ENCODE data around the gene MSH4.
"Not testable (repeated sequence)": the region's sequence is repeated elsewhere in the genome, so short reads cannot be mapped to it uniquely, and the experiment has no call there.

MSH4 gene

DNA sequence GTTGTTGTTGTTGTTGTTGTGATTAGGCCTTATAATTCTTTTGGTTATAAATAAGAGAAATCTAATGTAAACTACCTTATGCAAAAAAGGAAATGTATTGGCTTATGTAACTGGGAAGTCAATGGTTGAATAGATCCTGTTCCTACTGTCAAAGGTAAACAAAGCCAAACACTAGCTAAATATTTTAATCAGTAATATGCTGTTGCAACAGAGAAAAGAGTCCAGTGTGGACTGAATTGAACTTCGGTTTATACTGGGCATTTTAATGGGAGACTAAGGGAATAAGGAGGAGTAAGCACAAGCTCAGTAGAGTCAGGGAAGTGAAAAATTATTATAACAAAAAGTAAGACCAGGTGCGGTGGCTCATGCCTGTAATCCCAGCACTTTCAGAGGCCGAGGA, 15.4 kb downstream of the MSH4 start:
- Histone ChIP-seq H3K4me1 (no peaks in the 10 kb centered on the region), H3K27me3 (no peaks in the 10 kb centered on the region), H3K36me3 (no peaks in the 10 kb centered on the region), H3K9me3 (no peaks in the 10 kb centered on the region), H3K4me3 (ENCODE audit: low read depth, low read length) (no peak overlapping the region)
- TF ChIP-seq, protein P1, sequence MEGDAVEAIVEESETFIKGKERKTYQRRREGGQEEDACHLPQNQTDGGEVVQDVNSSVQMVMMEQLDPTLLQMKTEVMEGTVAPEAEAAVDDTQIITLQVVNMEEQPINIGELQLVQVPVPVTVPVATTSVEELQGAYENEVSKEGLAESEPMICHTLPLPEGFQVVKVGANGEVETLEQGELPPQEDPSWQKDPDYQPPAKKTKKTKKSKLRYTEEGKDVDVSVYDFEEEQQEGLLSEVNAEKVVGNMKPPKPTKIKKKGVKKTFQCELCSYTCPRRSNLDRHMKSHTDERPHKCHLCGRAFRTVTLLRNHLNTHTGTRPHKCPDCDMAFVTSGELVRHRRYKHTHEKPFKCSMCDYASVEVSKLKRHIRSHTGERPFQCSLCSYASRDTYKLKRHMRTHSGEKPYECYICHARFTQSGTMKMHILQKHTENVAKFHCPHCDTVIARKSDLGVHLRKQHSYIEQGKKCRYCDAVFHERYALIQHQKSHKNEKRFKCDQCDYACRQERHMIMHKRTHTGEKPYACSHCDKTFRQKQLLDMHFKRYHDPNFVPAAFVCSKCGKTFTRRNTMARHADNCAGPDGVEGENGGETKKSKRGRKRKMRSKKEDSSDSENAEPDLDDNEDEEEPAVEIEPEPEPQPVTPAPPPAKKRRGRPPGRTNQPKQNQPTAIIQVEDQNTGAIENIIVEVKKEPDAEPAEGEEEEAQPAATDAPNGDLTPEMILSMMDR (IDR thresholded peaks at IDR 0.05; ENCODE audit: low read depth, low read length), result no peak
- DNase-seq, result no peak

DNA sequence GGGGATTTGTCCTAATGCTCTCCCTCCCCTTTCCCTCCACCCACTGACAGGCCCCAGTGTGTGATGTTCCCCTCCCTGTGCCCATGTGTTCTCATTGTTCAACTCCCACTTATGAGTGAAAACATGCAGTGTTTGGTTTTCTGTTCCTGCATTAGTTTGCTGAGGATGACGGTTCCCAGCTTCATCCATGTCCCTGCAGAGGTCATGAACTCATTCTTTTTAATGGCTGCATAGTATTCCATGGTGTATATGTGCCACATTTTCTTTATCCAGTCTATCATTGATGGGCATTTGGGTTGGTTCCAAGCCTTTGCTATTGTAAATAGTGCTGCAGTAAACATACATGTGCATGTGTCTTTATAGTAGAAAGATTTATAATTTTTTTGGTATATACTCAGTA, 26.9 kb downstream of the MSH4 start:
- not testable (repeated sequence) for DNase-seq; H3K4me3 ChIP-seq (ENCODE audit: low read depth, low read length); H3K36me3 ChIP-seq; H3K4me1 ChIP-seq; H3K27me3 ChIP-seq; H3K9me3 ChIP-seq

DNA sequence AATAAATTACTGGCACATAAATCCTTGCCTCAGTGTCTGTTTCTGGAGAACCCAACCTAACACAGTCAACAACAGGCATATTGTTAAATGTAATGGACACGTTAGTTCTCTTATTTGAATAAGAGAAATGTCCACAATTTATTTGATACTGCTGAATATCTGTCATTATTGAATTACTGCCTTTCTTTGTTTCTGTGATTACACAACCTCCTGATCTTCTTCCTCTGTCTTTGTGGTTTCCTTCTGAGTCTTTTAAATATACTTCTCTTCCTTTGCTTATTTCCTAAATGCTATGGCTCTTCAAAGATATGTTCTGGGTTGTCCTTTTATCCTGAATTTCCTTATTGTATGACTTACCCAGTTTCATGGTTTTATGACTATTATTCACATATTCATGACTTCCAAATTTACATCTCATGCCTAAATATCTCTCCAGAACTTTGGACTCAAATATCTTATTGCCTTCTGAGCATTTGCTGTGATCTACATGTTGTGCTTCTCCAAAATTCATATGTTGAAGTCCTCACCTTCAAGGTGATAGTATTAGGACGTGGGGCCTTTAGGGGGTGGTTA, 39.9 kb downstream of the MSH4 start:
- H3K4me1 ChIP-seq, result no peaks in the 10 kb centered on the region
- H3K36me3 ChIP-seq, result no peaks in the 10 kb centered on the region
- TF ChIP-seq, protein P1 (IDR thresholded peaks at IDR 0.05; ENCODE audit: low read depth, low read length), result no peak
- DNase-seq, result no peak
- no peaks in the 10 kb centered on the region for H3K27me3 ChIP-seq
- no peak overlapping the region for H3K4me3 ChIP-seq (ENCODE audit: low read depth, low read length)
- no peaks in the 10 kb centered on the region for H3K9me3 ChIP-seq

DNA sequence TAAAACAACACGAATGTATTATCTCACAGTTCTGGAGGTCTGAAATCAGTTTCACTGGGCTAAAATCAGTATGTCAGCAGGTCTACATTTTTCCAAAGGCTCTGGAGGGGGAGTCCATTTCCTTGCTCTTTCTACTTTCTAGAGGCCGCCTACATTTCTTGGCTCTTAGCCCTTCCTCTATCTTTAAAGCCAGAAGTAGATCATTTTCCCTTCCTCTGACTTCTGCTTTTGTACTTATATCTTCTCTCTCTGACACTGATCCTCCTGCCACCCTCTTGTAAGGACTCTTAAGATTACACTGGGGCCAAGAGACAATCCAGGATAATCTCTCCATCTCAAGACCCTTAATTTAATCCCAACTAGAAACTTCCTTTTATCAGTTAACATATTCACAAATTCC, 41.4 kb downstream of the MSH4 start:
- H3K36me3 ChIP-seq, result no peaks in the 10 kb centered on the region
- no peaks in the 10 kb centered on the region for H3K9me3 ChIP-seq
- no peaks in the 10 kb centered on the region for H3K27me3 ChIP-seq
- no peak overlapping the region for H3K4me3 ChIP-seq (ENCODE audit: low read depth, low read length)
- TF ChIP-seq, protein P1 (IDR thresholded peaks at IDR 0.05; ENCODE audit: low read depth, low read length), result no peak
- DNase-seq, result no peak
- no peaks in the 10 kb centered on the region for H3K4me1 ChIP-seq

DNA sequence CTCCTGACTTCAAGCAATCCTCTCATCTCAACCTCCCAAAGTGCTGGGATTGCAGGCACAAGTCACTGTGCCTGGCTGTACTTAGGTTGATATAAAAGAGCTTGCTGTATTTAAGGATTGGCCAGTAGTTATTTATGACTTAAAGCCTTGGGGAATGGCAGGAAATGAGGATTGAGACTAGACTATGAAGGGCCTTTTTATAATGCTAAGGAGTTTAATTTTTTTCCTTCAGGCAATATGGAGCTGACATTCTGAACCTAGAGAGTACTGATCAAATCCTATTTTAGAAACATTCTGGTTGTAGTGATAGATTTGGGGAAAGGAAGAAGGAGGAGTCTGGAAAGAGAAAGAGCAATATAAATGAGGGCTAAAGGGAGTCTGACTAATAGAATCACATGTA, 44.7 kb downstream of the MSH4 start:
- Histone ChIP-seq H3K9me3 (no peaks in the 10 kb centered on the region), H3K4me1 (no peaks in the 10 kb centered on the region)
- TF ChIP-seq, protein P1 (IDR thresholded peaks at IDR 0.05; ENCODE audit: low read depth, low read length), result no peak

DNA sequence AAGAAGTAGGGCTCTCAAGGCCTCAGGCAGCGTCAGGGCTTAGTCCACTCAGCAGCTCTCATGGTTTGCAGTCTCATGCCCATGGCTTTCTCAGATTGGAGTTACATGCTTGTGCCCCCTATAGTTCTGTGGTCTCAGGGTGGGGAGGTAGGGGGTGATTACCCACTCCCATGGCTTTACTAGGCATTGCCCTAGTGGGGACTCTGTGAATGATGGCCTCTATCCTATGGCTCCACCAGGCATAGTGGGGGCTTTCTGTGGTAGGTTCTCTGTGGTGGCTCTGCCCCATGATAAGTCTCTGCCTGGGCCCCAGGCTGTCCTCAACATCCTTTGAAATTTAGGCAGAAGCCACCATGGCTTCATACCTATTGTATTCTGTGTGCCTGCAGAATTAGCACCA, 48.9 kb downstream of the MSH4 start:
- TF ChIP-seq, protein P1 (IDR thresholded peaks at IDR 0.05; ENCODE audit: low read depth, low read length), result no peak
- Histone ChIP-seq H3K4me3 (ENCODE audit: low read depth, low read length) (no peak overlapping the region), H3K4me1 (no peaks in the 10 kb centered on the region), H3K9me3 (no peaks in the 10 kb centered on the region), H3K27me3 (no peaks in the 10 kb centered on the region), H3K36me3 (no peaks in the 10 kb centered on the region)
- DNase-seq, result no peak

More for the DNA sequence above, 44.7 kb downstream of the MSH4 start:
- DNase-seq, result no peak
- Histone ChIP-seq H3K36me3 (no peaks in the 10 kb centered on the region), H3K27me3 (no peaks in the 10 kb centered on the region), H3K4me3 (ENCODE audit: low read depth, low read length) (no peak overlapping the region)

DNA sequence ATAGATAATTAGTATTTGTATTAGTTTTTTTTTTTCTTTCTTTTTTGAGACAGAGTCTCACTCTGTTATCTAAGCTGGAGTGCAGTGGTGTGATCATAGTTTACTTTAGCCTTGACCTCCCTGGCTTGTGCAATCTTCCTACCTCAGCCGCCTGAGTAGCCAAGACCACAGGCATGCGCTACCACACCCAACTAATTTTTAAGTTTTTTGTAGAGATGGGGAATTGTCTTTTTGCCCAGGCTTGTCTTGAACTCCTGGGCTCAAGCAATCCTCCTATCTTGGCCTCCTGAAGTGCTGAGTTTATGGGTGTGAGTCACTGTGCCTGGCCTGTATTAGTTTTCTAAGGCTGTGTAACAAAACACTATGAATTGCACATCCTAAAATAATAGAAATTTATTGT, 58.3 kb downstream of the MSH4 start:
- no peaks in the 10 kb centered on the region for H3K9me3 ChIP-seq
- no peak overlapping the region for H3K4me3 ChIP-seq (ENCODE audit: low read depth, low read length)
- no peaks in the 10 kb centered on the region for H3K4me1 ChIP-seq
- no peaks in the 10 kb centered on the region for H3K36me3 ChIP-seq
- TF ChIP-seq, protein P1 (IDR thresholded peaks at IDR 0.05; ENCODE audit: low read depth, low read length), result no peak
- no peaks in the 10 kb centered on the region for H3K27me3 ChIP-seq
- no peak for DNase-seq

Measured in BE2C (cell line).